HTR-8/SVneo (cell line): Measurements from ENCODE around the gene GFOD2.
A peak's percentile ranks its signal among the peaks of the same experiment; 100 is the strongest.

Source experiments
- DNase-seq: peaks from one replicate; pipeline ENCODE4 v3.0.0; 2011; ENCODE audit warnings: low spot score, mixed read lengths; ENCODE audit not compliant: insufficient read length
- FAIRE-seq: peaks from 2 replicates; lab custom pipeline; 2011; peaks lifted over from hg19 to GRCh38; lab: Jason Lieb, UNC

GFOD2 gene

DNA sequence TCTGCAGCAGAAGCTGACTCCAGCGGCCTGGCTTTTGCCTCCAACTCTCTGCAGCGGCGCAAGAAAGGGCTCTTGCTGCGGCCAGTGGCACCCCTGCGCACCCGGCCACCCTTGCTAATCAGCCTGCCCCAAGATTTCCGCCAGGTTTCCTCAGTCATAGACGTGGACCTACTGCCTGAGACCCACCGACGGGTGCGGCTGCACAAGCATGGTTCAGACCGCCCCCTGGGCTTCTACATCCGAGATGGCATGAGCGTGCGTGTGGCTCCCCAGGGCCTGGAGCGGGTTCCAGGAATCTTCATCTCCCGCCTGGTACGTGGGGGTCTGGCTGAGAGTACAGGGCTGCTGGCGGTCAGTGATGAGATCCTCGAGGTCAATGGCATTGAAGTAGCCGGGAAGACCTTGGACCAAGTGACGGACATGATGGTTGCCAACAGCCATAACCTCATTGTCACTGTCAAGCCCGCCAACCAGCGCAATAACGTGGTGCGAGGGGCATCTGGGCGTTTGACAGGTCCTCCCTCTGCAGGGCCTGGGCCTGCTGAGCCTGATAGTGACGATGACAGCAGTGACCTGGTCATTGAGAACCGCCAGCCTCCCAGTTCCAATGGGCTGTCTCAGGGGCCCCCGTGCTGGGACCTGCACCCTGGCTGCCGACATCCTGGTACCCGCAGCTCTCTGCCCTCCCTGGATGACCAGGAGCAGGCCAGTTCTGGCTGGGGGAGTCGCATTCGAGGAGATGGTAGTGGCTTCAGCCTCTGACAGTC, 57.0 kb downstream of the GFOD2 start:
- FAIRE-seq (no peak), DNase-seq (no peak)

- DNase-seq, result no peak
- FAIRE-seq, result no peak
Observed at GRCh38 chr16:67661101-67661761, 57.9 kb downstream of the GFOD2 start.

DNA sequence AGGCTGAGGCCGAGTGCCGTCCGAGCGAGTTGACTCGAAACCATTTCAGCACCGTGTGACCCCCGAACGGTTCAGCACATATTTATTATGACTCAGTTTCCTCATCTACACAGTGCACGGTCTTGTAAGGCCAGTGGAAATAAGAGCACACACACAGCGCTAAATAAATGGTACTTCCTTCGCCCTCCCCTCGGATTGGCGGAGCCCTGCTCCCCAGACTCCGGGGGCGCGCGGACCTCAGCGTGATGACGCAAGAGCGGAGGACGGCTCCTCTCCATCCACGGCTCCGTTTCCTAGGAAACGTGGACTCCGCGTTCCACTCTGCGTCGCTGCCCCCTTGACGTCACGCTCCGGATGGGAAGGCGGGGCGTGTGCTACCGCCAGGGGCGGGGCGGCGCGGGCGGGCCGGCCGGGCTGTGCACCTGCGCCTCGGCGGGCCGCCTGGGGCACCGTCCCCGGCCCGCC, 58.5 kb downstream of the GFOD2 start, which contains the start of gene PARD6A:
TSS of gene PARD6A (plus strand) at position 397 of the 465 bp plus-strand sequence. CDS start 79 bp downstream, outside the sequence.
- DNase-seq (peak; percentile 99), FAIRE-seq (peak; percentile 99)

GRCh38 chr16:67659675-67660563, 59.2 kb downstream of the GFOD2 start, which contains the start of gene ACD:
Gene ACD (minus strand): TSS chr16:67660260. CDS start chr16:67660220, 40 bp downstream.
- FAIRE-seq (no peak), DNase-seq (peak; percentile 98)

DNA sequence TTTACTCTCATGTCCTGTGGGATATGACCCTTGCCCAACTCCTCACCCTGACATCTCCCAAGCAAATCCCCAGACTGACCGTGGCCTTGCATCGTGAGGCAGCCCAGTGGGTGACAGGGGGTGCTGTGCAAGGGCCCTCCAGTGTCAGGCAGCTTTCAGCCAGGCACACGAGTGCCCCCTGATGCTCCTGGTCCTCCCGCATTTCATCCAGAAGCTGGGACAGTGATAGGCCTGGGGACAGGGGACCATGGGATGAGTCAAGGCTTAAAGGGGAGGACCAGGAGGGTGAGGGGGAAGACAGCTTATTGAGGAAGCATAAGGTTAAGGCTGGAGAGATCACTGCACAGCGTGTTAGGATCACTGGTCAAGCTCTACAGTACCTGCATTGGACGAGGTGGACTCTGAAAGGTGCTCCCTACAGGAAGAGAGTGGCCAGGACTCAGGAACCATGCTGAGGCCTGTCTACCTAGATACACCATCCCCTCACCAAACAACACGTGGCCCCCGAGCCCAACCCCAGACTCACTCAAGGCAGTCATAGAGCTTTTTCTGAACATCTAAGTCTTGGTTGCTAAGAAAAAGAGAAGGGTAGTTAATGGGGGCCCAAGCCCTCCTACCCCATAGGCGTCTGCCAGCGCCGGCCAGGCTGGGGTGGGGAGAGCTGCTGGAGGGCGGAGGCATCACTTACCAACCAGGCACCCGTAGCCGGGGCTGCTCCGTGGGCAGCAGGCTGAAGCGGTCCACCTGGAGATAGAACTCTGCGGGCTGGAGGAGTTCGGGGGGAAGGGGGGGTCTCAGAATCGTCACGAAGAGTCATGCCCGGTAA, 60.1 kb downstream of the GFOD2 start:
- FAIRE-seq (no peak), DNase-seq (no peak)

GRCh38 chr16:67657751-67658518, 61.2 kb downstream of the GFOD2 start:
- no peak for FAIRE-seq
- no peak for DNase-seq

DNA sequence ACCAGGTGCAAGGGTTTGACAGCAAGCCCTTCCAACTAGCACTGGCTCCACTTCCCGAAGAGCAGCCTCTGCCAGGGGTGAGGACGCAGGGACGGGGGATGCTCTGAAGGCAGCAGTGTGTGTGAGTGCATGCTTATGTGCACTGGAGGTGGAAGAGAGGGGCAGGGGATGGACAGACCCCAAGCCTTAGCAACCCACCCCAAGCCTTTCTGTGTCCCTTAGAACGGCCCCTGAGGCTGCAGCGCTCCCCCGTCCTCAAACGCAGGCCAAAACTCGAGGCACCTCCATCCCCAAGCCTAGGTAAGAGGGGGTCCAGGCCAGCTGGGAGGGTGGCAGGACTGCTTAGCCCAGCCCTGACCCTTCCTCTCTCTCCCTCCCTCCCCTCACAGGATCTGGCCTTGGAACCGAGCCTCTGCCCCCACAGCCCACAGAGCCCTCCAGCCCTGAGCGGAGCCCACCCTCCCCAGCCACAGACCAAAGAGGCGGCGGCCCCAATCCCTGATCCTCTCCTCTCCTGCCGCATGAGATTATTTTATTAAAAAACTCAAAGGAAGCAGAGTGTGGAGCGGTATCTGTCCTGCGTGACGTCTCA, 62.0 kb downstream of the GFOD2 start:
- FAIRE-seq, result no peak
- DNase-seq, result no peak

DNA sequence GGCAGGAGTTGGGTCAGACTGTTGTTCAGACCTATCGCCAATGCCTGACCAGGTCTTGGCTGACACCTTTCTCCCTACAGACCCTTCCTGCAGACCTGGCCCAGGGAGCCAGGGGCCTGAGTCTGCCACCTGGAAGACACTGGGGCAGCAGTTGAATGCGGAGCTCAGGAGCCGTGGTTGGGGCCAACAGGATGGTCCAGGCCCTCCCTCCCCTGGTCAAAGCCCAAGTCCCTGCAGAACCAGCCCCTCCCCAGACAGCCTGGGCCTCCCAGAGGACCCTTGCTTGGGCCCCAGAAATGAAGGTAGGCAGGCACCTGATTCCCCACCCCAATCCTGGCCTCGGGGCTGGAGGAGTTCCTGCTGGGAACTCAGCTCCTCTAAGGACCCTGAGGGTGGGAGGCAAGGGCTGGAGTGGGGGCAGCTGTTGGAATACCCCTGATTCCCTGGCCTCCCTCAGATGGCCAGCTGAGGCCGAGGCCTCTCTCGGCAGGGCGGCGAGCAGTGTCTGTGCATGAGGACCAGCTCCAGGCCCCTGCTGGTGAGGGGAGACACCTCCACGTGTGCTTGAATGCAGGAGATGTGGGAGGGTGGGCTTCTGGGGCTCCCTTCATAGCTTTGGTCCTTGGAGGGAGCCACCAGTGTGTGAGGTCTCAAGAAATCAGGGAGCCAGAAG, 62.6 kb downstream of the GFOD2 start:
- FAIRE-seq (no peak), DNase-seq (no peak)

- no peak for FAIRE-seq
- no peak for DNase-seq
Observed at GRCh38 chr16:67655363-67655762, 63.8 kb downstream of the GFOD2 start.

DNA sequence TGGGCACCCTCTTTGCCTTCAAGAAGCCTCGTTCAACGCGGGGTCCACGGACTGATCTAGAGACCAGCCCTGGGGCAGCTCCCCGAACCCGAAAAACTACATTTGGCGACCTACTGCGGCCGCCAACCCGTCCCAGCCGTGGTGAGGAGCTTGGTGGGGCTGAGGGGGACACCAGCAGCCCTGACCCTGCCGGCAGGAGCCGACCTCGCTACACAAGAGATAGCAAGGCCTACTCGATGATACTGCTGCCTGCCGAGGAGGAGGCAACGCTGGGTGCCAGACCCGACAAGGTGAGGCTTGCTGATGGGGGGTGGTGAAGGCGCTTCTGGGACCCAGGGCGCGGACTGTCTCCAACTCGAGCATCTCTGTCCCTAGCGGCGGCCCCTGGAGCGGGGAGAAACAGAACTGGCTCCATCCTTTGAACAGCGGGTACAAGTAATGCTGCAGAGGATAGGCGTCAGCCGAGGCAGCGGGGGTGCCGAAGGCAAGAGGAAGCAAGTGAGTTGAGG, 64.7 kb downstream of the GFOD2 start:
- no peak for DNase-seq
- FAIRE-seq, result no peak

- FAIRE-seq (no peak), DNase-seq (no peak)
Observed at GRCh38 chr16:67653789-67654402, 65.2 kb downstream of the GFOD2 start.

- DNase-seq (no peak), FAIRE-seq (peak; percentile 49)
Observed at GRCh38 chr16:67653128-67653788, 65.9 kb downstream of the GFOD2 start.

- DNase-seq, result peak; percentile 73
- FAIRE-seq, result peak; percentile 26
Observed at GRCh38 chr16:67652578-67653127, 66.5 kb downstream of the GFOD2 start.

GRCh38 chr16:67651847-67652246, 67.3 kb downstream of the GFOD2 start:
- DNase-seq, result no peak
- FAIRE-seq, result no peak

- no peak for FAIRE-seq
- no peak for DNase-seq
Observed at GRCh38 chr16:67651039-67651438, 68.1 kb downstream of the GFOD2 start.

DNA sequence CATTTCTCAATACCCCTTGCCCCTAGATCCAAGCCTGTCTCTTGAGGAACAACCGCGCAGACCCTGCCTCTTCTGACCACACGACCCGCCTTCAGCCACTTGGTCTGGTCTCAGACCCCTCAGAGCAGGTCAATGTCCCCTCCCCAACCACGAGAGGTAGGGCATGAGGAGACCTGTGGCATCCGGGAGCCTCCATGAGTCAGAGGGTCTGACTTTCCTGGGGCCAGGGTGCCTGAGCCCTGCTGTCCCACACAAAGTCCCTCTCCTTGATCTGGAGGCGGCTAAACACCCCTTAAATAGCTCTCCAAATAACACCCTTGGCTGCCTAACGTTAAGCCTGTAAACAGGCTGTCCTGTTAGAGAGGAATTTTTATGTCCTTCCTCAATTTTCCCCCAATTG, 69.1 kb downstream of the GFOD2 start:
- DNase-seq (no peak), FAIRE-seq (no peak)
